Stimulated activated CD4-positive, alpha-beta T cell treated with anti-CD3 and anti-CD28 coated beads, Interleukin-1b, Interleukin-23, amount 100 ng/mL, for 24 hours (primary cell): ENCODE results near the gene DNAAF3.
A peak's percentile ranks its signal among the peaks of the same experiment; 100 is the strongest.
"Not testable (repeated sequence)": the region's sequence is repeated elsewhere in the genome, so short reads cannot be mapped to it uniquely, and the experiment has no call there.

Source experiments
- DNase-seq, 4 experiments: peaks; one replicate each; pipeline ENCODE4 v3.0.0-alpha.2; 2020; ENCODE audit warnings: low read depth in 4 of 4, low spot score in 1 of 4

The DNAAF3 gene

DNA sequence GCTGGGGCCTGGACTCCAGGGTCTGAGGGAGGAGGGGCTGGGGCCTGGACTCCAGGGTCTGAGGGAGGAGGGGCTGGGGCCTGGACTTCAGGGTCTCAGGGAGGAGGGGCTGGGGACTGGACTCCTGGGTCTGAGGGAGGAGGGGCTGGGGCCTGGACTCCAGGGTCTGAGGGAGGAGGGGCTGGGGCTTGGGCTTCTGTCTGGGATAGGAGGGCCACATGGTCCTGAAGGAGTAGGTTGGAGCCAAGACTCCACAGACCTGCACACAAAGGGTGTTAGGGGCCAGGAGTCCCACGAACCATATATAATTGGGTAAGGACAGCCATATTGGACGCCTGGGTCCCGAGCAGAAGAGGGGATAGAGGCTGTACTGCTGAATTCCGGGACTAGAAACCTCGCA, 10.6 kb downstream of the DNAAF3 start:
- DNase-seq, result not testable (repeated sequence)

DNA sequence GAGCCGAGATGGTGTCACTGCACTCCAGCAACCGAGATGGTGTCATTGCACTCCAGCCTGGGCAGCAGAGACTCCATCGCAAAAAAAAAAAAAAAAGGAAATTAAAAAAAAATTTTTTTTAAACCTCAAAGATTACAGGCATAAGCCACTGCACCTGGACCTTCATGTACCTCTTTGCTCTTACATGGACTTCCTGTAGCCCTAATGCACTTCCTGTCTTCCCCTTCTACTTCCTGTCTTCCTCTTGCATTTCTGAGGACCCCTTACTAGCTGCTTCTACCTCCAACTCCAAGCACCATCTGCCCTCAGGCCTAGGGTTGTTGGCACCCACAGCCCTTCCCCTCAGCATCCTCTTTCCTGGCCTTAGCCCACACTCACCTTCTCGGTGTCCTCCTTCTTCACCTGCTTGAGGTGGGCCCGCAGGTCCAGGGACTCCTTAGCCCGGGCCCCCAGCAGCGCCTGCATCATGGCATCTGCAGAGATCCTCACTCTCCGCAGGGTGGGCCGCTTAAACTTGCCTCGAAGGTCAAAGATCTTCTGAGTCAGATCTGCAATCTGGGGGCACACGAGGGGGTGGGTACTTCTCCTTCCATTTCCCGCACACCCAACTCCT, 12.7 kb downstream of the DNAAF3 start:
- no peak for DNase-seq

DNA sequence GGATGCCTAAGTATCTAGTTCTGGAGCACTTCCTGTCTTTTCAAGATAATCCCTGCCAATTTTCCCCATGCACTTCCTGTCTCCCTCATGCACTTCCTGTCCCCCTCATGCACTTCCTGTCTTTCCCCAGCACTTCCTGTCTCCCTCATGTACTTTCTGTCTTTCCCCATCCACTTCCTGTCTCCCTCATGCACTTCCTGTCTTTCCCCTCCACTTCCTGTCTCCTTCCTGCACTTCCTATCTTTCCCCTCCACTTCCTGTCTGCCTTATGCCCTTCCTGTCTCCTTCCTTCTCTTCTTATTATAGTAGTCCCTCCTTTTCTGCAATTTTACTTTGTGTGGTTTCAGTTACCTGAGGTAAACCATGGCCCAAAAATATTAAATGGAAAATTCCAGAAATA, 14.4 kb downstream of the DNAAF3 start:
- DNase-seq, result no peak

DNA sequence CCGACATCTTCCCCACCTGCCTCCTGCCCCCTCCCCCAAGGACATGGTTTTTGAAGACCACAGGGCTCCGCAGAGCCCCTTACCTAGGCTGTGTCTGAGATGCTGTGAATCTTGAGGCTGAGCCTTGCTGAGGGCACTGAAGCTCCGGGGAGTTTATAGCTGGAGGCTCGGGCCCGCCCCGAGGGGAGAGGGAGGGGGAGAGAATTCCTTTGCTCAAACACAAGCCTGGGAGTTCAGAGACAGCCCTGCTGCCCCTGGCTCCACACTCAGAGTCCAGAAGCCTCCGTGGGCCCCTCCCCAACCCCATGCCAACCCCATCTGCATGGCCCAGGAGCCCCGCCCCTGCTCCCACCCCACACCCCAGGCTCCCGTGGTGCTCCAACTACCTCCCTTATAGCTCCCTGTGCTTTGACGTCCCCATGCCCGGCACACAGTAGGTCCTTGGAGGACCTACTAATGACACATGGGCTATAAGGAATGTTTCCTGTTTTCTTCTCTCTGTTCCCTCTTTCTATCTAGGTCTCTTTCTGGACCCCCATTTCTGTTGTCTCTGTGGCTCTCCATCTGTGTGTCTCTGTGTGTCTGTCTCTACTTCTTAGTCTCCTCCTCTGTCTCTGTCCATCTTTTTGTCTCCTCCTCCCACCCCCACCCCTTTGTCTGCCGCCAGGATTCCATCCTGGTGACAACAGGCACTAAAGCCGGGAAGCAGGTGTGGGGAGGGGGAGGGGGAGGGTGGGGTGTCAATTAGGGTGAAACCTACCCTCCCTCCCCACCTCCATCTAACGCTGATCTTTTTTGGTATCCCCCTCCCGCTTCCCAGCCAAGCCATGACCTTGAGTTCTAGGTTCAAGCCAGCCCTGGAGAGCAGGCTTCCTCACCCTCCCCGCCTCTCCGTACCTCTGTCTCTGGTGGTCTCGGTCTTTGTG, 17.1 kb downstream of the DNAAF3 start, which contains the start of gene TNNT1:
Gene TNNT1 (minus strand): TSS at position 129 of the 926 bp plus-strand sequence. CDS start 2,049 bp downstream, outside the sequence.
- DNase-seq, result no peak

DNA sequence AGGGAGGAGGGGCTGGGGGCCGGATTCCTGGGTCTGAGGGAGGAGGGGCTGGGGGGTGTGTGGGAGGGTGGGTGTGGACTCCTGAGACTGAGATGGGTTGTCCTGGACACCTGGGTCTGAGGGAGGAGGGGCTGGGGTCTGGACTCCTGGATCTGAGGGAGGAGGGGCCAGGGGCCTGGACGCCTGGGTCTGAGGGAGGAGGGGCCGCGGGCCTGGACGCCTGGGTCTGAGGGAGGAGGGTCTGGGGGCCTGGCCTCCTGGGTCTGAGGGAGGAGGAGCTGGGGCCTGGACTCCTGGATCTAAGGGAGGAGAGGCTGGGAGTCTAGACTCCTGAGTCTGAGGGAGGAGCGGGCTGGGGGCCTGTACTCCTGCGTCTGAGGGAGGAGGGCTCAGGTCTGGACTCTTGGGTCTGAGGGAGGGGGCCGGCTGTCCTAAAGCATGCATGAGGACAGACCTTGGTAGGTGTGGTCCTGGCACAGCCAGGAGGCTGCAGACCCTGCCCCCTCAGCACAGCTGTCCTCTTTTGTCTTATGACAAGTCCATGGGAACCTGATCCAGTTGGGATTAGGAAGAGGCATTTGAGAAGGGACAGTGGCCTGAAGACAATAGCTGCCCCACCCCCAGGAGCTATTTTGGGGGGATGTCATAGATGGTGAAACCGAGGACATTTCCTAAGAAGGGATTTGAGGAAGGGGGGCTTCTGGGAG, 18.7 kb downstream of the DNAAF3 start:
- DNase-seq, result no peak

DNA sequence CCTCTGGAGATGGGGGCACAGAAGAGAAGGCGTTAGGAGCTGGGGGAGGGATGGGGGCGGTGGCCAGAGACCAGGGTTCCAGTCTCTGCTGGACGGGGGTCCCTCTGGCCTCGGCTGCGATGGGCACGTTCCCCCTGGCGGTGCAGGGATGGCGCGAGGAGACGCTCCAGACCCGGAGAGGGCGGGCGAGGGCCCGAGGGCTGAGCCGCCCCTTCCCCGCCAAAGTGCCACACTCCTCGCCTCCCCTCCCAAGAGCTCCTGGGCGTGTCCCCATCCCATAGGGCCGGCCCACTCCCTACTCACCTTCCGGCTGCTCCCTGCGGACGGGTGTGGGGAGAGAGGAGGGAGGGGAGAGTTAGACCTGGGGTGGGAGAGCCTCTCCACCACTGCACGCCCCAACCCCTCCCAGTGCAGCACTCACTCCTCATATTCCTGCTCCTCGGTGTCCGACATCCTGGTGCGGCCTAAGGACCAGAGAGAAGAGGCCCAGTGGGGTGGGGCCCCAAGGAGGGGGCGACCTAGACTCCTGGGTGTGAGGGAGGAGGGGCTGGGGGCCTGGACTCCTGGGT, 19.6 kb downstream of the DNAAF3 start:
- no peak for DNase-seq

DNA sequence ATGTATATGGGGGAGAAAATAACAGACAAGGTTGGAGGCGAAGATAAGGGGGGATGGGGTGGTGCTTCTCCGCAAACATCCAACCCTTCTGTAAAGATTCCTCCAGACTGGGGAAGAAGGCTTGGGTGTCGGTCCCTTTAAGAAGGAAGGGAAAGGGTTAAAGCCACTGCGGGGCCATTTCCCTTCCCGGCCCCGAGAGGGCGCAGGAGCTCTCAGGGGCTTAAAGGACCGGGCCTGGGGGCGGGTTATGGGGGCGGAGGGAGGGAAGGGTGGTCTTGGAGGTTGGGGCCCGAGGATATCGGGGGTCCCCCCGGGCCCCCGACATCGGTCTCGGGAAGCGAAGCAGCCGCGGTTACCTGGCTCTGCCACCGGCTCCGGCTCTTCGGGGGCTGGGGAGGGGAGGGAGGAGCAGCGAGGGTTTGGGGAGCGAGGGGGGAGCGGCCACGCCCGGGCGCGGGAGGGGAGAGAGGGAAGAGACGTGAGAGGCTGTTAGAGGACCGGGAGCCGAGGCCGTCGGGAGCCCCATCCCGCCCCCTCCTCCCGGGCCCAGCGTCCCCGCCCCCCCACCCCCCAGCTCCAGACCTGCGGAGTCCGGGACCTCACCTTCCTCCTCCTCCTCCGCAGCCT, 20.2 kb downstream of the DNAAF3 start:
- DNase-seq, result no peak

DNA sequence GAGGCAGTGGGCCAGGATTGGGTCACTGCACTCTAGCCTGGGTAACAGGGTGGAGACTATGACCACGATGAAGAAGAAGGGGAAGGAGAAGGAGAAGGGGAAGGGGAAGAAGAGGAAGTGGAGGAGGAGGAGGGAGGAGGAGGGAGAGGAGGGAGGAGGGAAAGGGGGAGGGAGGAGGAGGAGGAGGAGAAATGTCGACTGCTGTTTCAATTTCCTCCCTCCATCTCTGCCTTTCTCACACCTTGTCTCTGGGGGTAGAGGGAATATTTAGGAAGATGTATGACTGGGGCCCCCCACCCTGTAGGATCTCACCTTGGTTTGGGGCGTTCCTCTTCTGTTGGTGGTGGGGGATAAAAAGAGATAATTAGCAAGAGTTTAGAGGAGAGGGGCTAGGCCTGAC, 21.2 kb downstream of the DNAAF3 start:
- no peak for DNase-seq

DNA sequence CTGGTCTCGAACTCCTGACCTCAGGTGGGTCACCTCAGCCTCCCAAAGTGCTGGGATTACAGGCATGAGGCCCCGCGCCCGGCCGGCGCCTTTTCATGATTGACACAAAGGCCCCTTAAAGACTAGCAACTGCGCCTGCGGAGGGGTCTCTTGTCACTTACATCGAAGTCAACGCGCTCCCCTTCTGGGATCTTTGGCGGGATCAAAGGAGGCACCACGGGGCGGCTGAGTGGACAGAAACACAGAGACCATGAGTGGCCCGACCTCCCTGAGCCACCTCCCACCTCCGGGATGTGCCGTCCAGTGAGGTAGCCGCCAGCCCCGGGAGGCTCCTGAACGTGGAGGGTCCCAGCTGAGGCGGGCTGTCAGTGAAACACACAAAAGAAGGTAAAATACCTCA, 24.7 kb downstream of the DNAAF3 start:
- no peak for DNase-seq

DNA sequence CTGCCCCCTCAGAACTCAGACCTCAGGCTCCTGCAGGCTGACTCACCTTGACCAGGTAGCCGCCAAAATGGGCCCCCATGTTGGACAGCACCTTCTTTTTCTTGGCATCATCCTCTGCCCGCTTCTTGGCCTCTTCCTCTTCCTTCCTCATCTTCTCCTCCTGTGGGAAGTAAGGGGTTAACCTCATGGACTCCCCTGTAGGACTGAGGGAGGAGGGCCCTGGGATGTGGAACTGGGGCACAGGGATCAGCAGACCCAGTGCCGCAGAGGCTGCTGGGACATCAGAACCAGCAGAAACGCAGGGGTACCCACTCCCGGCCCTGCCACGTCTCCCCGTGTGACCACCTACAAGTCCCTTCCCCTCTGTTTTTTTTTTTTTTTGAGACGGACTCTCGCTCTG, 28.5 kb downstream of the DNAAF3 start:
- no peak for DNase-seq

DNA sequence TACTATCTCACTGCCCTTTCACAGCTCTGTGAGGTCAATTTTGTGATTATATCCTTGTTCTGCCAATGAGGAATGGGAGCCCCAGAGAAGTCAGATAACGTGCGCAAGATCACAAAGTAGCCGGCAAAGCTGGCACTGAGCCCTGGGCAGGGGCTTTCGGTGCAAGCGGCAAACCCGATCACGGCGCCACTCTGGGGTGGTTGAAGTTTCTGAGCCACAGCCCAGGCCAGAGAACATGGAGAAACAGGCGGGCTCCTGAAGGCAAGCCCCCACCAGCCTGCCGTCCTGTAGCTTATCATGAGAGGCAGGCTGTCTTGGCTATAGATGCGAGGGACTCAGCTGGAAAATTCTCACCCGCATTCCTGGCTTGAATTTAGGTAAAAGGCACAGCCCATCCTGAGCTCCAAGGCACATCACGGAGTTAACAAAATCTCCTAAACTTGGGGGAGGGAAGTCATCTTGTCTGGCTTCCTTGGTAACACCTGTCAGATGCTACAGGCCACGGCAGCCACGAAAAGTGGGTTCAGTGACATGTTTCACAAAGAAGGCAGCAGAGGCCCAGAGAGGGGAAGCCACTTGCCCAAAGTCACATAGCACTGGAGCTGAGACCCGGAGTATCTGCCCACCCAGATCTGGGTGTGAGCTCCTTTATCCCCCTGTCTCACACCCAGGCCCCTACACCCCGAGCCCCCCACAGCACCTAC, 29.9 kb downstream of the DNAAF3 start:
- no peak for DNase-seq

DNA sequence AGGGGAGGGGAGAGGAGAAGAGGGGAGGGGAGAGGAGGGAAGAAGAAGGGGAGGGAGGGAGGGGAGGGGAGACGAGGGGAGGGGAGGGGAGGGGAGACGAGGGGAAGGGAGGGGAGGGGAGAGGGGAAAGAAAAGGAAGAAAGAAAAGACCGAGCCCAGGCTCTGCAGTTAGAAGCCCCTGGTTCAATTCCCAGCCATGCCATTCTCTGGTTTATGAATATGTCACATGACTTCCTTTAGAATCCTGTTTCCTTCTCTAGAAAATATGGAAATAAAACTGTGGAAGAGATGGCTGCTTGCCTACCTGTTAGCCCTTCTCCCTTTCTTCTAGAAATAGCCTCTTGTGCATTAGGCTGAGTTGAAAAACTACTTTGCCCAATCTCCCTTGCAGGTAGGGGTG, 31.7 kb downstream of the DNAAF3 start:
- no peak for DNase-seq

DNA sequence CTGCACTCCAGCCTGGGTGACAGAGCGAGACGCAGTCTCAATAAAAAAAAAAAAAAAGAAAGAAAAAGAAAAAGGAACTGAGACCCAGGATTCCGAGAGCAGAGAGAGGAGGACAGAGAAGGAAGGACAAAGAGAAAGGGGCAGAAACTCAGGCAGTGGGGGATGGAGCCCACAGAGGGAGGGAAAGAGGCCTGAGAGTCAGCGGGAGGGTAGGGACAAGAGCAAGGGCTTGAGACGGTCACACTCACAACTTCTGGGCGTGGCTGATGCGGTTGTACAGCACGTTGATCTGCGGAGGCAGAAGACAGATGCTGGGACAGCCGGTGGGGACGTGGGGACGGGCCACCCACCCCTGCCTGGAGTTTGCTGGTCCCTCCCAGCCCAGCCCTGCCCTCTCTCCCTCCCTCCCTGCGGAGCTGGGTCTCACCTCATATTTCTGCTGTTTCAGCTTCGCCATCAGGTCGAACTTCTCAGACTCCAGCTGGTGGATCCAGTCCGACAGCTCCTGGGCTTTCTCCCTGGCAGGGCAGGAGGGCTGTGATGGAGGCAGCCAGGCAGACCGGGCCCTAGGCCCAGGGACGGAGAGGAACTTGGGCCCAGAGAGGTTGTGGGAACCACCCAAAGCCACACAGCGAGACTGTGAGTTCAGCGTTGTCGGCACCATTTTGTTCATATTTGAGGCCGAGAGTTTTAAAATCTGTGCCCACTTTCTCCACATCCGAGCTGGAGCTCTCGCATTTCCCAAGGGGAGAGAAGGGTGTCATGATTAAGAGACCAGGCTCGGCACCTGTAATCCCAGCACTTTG, 32.6 kb downstream of the DNAAF3 start:
- DNase-seq, result no peak

DNA sequence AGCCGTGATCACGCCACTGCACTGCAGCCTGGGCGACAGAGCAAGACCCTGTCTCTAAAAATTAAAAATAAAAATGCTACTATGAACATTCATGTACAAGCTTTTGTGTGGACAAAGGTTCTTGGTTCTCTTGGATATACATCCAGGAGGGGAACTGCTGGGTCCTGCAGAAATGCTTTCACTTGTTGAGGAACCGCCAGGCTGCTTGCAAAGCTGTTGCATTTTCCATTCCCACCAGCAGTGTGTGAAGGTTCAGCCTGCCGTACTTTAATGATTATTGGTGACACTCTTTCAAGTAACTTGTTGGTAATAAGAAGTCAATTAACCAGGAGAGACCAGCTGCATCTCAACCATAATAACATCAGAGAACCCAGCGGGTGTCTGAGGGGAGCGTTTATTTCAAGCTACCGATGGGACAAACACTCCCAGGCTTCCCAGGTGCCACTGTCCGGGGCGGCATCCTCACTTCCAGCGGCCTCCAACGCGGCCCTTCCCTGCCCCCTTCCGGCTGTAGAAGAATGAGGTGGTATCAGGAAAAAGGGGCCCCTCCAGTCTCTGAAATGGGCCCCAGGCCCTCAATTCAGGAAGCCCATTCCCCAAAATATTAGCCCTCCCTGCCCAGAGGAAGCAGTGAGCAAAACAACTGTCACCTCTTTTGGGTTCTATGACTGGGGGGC, 33.8 kb downstream of the DNAAF3 start:
- no peak for DNase-seq

DNA sequence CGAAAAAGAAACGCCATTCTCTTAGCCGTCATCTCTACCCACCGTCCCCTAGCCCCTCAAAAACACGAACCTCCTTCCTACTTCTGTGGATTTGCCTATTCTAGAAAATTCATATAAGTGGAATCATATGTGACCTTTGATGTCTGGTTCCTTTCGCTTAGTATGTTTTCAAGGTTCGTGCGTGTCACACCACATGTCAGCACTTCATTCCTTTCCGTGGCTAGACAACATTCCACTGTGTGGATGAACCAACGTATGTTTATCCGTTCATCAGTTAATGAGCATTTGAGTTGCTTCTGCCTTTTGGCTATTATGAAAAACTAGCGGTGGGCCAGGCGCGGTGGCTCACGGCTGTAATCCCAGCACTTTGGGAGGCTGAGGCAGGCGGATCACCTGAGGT, 35.0 kb downstream of the DNAAF3 start:
- no peak for DNase-seq

DNA sequence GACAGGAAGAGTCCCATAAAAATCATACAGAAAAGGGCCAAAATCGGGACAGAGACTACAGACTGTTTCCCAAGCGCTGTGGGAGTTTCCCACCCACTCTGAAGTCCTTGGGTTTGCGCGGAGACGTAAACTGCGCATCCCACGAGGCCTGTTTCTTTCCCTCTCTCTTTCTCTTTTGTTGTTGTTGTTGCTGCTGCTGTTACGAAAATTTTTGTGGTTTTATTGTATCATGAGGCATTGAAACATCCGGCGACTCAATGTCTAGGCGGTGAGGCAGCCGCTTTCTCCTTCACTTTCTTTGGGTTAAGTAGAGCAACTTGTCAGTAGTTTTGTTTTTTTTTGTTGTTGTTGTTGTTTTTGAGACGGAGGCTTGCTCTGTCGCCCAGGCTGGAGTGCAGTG, 47.4 kb downstream of the DNAAF3 start:
- DNase-seq, result no peak

DNA sequence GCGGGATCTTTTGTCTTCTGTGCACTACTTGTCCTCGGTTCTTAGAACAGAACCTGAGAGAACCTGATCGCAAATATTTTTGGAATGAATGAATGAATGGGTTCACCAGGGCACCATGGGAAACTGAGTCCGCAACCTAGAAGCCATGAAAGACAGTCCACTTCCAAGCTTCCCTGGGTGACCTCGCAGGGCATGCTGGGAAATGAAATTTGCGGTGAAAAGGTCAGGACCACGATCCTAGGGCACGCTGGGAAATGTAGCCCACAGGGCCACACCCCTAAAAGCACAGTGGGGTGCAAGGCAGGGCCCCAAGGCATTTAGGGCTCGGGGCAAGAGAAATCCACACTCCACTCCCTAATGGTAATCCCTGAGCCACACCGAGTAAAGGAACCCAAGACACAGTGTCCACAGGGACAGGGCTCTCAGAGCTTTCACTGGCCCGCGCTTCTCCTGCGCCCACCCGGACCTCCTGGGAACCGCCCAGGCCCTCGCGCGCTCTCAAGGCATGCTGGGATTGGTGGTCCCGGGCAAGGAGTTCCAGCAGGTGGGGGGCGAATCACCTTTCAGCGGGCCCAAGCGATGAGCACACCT, 47.9 kb downstream of the DNAAF3 start:
- no peak for DNase-seq

DNA sequence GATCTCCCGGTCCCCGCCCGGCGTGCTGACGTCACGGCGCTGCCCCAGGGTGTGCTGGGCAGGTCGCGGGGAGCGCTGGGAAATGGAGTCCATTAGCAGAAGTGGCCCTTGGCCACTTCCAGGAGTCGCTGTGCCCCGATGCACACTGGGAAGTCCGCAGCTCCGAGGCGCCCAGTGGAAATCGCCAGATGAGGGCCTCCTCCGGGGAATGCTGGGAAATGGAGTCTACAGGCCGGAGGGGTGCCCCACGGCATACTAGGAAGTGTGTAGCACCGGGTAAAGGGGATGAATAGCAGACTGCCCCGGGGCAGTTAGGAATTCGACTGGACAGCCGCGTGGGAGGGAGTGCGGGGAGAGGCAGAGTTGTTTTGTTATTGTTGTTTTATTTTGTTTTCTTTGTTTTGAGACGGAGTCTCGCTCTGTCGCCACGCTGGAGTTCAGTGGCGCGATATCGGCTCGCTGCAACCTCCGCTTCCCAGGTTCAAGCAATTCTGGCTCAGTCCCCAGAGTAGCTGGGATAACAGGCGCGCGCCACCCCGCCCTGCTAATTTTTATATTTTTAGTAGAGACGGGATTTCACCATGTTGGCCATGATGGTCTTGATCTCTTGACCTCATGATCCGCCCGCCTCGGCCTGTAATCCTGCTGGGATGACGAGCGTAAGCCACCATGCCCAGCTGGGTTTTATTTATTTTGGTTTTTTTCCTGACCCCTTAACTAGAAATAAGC, 48.6 kb downstream of the DNAAF3 start:
- DNase-seq, result peak; percentile 92 to 98 (median 95)
